Measurements from ENCODE around the gene SLC22A23.

DNA sequence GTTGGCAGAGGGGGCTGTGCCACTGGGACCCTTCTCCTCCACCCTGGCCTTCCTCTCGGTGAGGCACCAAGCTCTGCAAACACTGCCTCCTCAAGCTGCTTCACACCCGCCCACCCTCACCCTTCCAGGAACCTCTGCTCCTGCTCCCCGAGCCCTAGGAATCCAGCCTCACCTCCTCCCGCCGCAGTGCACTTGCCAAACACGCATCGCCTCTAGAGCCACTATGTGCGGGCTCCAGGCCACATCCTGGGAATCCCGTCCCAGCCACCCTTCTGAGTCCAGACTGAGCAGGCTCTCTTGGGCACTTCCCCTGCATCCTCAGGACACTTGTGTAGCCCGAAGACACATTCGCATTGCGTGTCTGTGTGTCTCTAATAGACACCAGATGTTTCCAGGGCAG is 179.6 kb downstream of the SLC22A23 start:
- no peak for TF ChIP-seq BHLHE40 (IDR thresholded peaks at IDR 0.05; ENCODE audit: borderline replicate concordance)
- no peak for TF ChIP-seq SUZ12 (IDR thresholded peaks at IDR 0.05)
- no peak for TF ChIP-seq CTBP1 (IDR thresholded peaks at IDR 0.05; ENCODE audit: borderline replicate concordance)
- no peak for TF ChIP-seq FOXK2 (IDR thresholded peaks at IDR 0.05)
- no peak for TF ChIP-seq TARDBP (IDR thresholded peaks at IDR 0.05)
- no peak for TF ChIP-seq FOXA1 (IDR thresholded peaks at IDR 0.05)
- TF ChIP-seq ZNF384 (IDR thresholded peaks at IDR 0.05), result no peak
- no peak for TF ChIP-seq SP1 (IDR thresholded peaks at IDR 0.05)
- no peak for TF ChIP-seq FOXM1 (IDR thresholded peaks at IDR 0.05; ENCODE audit: borderline replicate concordance)
- no peak for TF ChIP-seq HDGF (IDR thresholded peaks at IDR 0.05; ENCODE audit: borderline replicate concordance)

Data from HEK293T (cell line).